GM19455 (cell line): Measurements from ENCODE around the gene PSME4.
"Not testable (repeated sequence)": the region's sequence is repeated elsewhere in the genome, so short reads cannot be mapped to it uniquely, and the experiment has no call there.

Source experiments
- ATAC-seq: cut with Tn5 transposase; IDR thresholded peaks from one replicate; pipeline ENCODE4 v1.9.1; 2021; ENCODE audit not compliant: unreplicated experiment

The PSME4 gene

GRCh38 chr2:53896864-53897263, 73.9 kb downstream of the PSME4 start:
- no peak for ATAC-seq

- ATAC-seq, result no peak
These were observed 84.2 kb downstream of the PSME4 start for GRCh38 chr2:53886406-53887280.

DNA sequence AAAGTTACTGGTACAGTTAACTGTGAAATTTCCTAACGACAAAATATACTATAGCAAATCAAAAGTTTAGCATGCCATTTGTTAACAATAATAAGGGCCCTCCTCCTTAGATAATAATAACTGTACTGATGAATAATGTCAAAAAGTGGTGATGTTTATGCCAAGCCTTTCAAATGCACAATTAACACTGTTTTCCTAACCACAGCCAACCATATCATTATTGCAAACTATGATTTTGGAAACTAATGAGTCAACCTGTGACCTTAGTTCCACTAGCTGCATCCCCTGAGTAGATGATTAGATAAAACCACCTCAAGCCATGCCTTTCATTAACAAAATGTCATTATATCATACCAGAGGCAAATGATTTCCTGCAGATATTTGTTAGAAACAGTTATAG, 85.9 kb downstream of the PSME4 start:
- no peak for ATAC-seq

DNA sequence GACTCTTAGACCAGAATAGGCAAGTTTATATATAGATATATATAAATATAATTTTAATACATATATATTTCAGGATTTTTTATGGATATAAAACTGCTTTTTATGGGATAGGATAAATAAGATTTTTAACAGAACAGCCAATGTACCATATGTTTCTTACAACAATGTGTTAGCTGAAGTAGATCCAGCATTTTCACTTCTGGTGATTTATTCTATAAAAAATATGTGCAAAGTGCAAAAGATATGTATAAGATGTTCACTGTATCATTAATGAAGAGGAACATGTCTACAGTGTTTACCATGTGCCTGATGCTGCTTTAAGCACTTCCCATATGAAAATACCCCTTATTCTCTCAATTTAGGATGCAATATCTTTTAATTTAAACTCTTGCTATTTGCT, 88.8 kb downstream of the PSME4 start:
- ATAC-seq, result no peak

GRCh38 chr2:53881360-53881759, 89.4 kb downstream of the PSME4 start:
- no peak for ATAC-seq

DNA sequence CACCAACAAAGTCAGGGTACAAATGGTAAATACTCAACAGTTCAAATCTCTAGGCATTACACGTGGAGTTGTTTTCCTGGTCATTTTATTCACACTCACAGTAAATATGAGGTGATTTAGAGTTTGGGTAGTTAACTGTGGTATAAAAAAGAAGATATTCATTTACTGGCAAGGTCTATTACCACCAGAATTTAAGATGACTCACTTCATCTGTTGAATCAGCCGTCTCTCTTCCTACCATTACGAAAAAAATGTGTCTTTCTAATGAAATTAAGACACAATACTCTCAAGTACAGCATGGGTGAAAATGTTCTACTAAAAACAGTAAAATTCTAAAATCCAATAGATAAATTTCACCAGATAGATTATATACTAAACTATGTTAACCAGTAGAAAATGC, 90.0 kb downstream of the PSME4 start:
- no peak for ATAC-seq

DNA sequence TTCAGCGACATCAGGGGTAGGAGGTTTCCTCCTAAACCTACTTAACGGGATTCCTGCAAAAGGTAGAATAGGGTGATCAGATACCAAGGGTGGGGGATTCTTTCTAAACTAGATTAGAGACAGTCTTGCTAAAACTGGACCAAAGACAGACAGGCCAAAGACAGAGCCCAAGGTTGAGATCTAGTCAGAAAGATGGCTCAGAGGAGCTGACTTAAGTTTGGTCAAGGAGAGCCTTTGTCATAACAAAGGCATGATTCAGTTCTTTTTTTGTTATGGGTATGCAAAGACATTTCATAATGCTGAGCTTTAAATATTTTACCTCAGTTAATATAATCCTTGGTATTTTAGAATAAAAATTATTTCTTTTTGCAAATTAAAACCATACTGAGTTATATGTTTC, 93.2 kb downstream of the PSME4 start:
- no peak for ATAC-seq

DNA sequence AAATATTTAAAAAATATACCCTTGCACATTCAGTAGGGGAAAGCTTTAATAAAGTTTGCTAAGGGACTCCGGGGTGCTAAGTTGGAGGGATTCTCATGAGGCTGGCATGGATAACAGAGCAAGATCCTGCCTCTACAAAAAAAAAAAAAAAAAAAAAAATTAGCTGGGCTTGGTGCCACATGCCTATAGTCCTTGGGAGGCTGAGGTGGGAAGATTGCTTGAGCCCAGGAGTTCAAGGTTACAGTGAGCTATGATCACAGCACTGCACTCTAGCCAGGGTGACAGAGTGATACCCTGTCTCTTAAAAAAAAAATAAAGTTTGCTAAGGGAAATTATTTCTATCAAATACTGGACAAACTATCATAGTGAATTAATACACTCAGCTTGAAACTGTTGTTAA, 93.7 kb downstream of the PSME4 start:
- ATAC-seq, result no peak

DNA sequence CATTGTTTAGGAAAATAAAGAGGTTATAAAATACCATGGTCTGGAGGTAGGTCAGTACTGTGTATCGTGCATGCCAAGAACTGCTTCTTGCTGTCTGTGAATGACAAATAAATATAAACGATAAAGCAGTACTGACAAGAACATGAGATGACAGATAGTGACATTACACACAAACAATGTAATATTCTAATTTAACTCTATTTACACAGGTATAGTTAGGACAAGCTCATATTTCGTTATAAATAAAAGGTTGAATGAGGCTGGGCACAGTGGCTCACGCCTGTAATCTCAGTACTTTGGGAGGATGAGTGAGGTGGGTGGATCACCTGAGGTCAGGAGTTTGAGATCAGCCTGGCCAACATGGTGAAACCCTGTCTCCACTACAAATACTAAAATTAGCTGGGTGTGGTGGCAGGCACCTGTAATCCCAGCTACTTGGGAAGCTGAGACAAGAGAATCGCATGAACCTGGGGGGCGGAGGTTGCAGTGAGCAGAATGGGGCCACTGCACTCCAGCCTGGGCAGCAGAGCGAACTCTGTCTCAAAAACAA, 96.3 kb downstream of the PSME4 start:
- no peak for ATAC-seq

DNA sequence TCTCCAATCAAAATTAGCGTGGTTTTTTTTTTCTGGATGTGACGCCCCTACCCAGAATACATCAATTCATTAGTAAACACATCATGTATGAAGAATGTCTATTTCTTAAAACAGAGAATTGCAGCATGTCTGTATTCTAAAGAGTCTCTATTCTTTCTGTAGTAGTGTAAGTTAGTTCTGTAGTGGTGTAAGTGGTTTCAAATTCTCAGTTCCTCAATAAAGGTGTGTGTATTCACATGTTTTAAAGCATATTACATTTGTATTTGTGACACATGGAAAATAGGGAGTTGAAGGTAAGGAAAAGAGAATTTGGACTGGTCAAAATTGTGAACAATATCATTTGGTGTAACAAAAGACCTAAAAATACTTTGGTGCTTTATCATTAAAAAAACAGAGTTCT, 103.0 kb downstream of the PSME4 start:
- ATAC-seq, result no peak

- no peak for ATAC-seq
These were observed 103.6 kb downstream of the PSME4 start for GRCh38 chr2:53867169-53867568.

DNA sequence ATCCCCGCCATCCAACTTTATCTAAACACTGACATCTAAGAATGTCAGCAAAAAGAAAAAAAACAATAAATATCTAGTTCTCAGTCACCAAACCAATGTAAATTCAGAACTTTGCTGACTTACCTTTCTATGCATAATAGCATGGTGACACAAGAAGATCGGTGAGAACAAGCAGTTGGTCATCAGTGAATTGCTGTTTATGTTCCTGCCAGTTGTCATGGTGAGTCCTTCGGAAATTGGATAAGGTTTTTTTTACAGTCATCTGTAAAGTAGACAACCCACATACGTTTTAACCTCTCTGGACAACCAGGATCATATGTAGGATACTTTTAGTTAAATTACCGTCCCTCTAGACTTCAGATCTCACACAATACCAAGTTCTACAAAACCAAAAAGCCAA, 104.8 kb downstream of the PSME4 start:
- ATAC-seq, result no peak

DNA sequence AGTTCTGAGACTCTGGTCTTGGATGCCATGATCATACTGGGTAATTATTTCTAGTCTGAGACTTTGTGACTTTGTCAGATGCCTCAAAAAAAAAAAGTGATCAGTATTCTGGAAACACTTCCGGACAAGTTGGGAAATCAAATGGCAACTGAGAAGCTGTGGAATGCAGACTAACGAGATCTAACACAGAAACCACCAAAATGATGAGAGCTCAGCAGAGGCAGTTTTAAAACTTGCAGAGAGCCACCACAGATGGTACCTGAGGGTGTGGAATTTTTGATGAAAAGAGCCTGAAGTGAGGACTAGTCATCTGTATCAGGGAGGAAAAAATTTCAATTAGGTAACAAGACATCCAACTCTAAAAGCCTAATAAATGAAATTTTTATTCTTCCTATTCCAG, 105.5 kb downstream of the PSME4 start:
- ATAC-seq, result no peak

GRCh38 chr2:53863538-53864227, 107.1 kb downstream of the PSME4 start:
- ATAC-seq, result no peak

DNA sequence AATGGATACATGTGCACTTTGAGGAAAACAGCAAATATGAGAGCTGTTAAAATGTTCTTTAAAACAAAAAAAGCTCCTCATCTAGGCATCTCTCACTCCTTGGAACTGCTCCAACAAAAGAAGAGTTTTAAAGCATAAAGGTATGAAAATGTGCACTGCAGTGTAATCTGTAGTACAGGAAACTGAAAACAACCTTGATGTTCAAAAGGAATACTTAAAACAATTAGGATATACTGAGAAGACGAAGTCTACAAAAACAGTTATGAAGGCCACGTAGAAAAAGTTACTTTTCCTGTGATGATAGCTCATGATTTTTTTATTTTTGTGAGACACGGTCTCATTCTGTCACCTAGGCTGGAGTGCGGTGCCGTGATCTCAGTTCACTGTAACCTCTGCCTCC, 109.0 kb downstream of the PSME4 start:
- ATAC-seq, result no peak

DNA sequence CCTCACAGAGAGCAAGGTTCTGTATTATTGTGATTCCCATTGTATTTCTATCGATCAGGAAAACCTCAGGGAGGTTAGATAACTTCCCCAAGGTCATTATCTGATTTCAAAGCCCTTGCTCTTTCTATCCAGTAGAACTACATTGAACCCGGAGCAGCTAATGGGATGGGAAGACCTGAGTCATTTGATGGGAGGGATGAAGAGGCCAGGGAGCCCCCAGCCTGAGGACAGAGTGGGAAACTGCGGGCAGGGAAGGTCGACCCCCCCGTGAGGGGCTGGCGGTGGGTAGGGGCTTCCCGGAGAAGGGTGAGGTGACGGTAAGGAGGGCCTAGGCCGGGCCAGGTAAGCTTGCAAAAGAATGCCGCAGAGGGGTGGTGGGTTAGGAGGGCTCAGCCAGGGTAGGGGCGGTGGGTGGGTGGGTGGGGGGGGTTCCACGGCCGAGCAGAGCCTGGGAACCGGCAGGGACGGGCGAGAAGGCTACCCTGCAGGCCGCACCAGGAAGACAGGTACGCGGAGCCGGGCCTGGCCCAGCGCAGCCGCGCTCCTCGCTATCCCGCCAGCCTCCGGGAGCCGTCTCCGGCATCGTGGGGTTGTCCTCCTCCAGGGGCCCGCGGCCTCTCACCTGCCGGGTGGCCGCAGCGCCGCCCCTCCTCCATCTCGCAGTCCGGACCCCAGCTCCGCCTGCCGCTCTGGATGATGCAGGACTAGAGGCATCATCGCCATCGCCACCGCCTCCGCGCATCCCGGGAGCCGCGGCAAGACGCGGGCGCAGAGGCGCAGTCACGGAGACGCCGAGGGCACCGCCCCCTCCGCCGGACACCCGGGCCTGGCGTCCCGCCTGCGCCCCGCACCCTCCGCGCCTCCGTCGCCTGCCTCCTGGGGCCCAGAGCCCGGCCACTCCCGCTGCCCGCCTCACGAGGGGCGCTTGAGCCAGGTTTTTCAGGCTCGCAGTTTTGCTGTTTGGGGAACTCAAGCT, 111.3 kb downstream of the PSME4 start, which contains the start of gene GPR75:
Gene GPR75 (minus strand): TSS at position 762 of the 976 bp plus-strand sequence. CDS start 5,211 bp downstream, outside the sequence.
- no peak for ATAC-seq

GRCh38 chr2:53856272-53856671, 114.5 kb downstream of the PSME4 start:
- no peak for ATAC-seq

DNA sequence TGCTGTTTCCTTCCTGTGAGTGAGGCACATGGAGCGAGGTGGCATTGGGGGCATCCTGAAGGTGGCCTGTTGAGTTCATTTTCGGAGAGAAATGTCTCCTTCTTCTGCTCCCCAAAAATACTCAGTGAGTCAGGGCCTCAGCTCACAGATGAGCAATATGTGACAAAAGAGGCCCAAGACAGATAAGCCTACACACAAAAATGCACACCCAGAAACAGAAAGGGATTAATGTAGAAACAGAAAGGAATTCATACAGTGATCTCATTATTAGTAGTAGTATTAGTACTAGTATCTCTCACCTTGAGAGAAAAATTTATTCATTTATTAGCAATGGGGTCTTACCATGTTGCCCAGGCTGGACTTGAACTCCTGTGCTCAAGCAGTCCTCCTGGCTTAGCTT, 116.1 kb downstream of the PSME4 start:
- ATAC-seq, result peak; percentile 54

- no peak for ATAC-seq
These were observed 118.3 kb downstream of the PSME4 start for GRCh38 chr2:53852532-53852931.

DNA sequence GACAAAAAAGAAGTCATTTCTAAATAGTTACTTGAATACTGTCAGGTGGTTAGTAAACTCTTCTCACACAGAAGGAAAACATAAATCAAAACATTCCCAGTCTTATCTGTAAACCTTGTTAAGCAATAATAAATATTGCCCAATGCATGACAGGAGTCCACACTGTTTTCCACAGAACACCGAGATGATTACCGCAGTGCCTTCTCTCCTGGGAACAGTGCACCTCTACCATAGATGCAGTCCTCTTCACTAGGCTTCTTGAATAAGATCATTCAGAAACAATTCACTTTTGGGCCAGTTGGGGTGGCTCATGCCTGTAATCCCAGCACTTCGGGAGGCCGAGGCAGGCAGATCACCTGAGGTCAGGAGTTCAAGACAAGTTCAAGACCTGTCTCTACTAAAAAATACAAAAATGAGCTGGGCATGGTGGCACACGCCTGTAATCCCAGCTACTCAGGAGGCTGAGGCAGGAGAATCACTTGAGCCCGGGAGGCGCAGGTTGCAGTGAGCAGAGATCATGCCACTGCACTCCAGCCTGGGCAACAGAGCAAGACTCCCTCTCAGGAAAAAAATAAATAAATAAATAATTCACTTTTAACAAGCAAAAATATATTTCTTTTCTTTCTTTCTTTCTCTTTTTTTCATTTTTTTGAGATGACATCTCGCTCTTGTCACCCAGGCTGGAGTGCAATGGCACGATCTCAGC, 119.6 kb downstream of the PSME4 start:
- ATAC-seq, result not testable (repeated sequence)
